HepG2 (cell line): ENCODE measurements around the gene GNG7. TPM values are rescaled to one million over a fixed set of nuclear protein-coding genes. Genes with fewer than 3 reads are reported as not detected.

Source experiments
- CENPX ChIP-seq: sonication (generic); formaldehyde crosslinking; IDR thresholded peaks from 2 replicates; pipeline ENCODE4 v1.9.0; 2021; ENCODE audit warnings: mild to moderate bottlenecking, missing genetic modification reagents, moderate library complexity
- FOXA1 ChIP-seq, 2 experiments: fragments of 450-650 bp in 1 of 2; sonication (generic) in 1 of 2; formaldehyde crosslinking in 1 of 2; IDR thresholded peaks; 2 replicates each; pipeline versions ENCODE4 v1.4.0 to v1.6.1; 2016 to 2020; ENCODE audit warnings: missing genetic modification reagents in 1 of 2
- KLF11 ChIP-seq: IDR thresholded peaks from 2 replicates; pipeline ENCODE4 v1.6.1; 2016; ENCODE audit warnings: missing compliant biosample characterization
- MEIS2 ChIP-seq: sonication (generic); formaldehyde crosslinking; IDR thresholded peaks from 2 replicates; pipeline ENCODE4 v1.9.0; 2021; ENCODE audit warnings: mild to moderate bottlenecking, missing genetic modification reagents
- MIER2 ChIP-seq: IDR thresholded peaks from 2 replicates; pipeline ENCODE4 v1.6.1; 2016; ENCODE audit warnings: missing biosample characterization, missing genetic modification reagents
- NFAT5 ChIP-seq: sonication (generic); formaldehyde crosslinking; IDR thresholded peaks from 2 replicates; pipeline ENCODE4 v1.4.0; 2020; ENCODE audit warnings: missing genetic modification reagents
- POLR2AphosphoS5 ChIP-seq: IDR thresholded peaks from 2 replicates; pipeline ENCODE4 v1.6.1; 2012; ENCODE audit warnings: low read depth, low read length
- RXRA ChIP-seq: sonication (generic); formaldehyde crosslinking; IDR thresholded peaks from 2 replicates; pipeline ENCODE4 v1.5.1; 2020; ENCODE audit warnings: missing genetic modification reagents
- SAP130 ChIP-seq: IDR thresholded peaks from 2 replicates; pipeline ENCODE4 v1.6.1; 2016; ENCODE audit warnings: low read depth
- SOX6 ChIP-seq, 2 experiments: fragments of 450-650 bp in 1 of 2; sonication (generic) in 1 of 2; formaldehyde crosslinking in 1 of 2; IDR thresholded peaks; 2 replicates each; pipeline versions ENCODE4 v1.4.0 to v1.6.1; 2017 to 2020; ENCODE audit warnings: antibody characterized with exemption in 1 of 2, mild to moderate bottlenecking in 1 of 2, missing genetic modification reagents in 1 of 2
- TGIF2 ChIP-seq: IDR thresholded peaks from 2 replicates; pipeline ENCODE4 v1.6.1; 2016; ENCODE audit warnings: control low read depth, missing compliant biosample characterization
- TOPORS ChIP-seq: sonication (generic); formaldehyde crosslinking; IDR thresholded peaks from 2 replicates; pipeline ENCODE4 v1.8.0; 2023; ENCODE audit warnings: mild to moderate bottlenecking, missing genetic modification reagents
- ZBTB10 ChIP-seq: sonication (generic); formaldehyde crosslinking; IDR thresholded peaks from 2 replicates; pipeline ENCODE4 v1.4.0; 2020; ENCODE audit warnings: missing genetic modification reagents, borderline replicate concordance
- ZBTB7A ChIP-seq: sonication (generic); formaldehyde crosslinking; IDR thresholded peaks from 2 replicates; pipeline ENCODE4 v1.8.0; 2022; ENCODE audit warnings: mild to moderate bottlenecking, missing genetic modification reagents
- ZNF224 ChIP-seq: sonication (generic); formaldehyde crosslinking; IDR thresholded peaks from 2 replicates; pipeline ENCODE4 v1.5.0; 2020; ENCODE audit warnings: mild to moderate bottlenecking, missing genetic modification reagents
- ZNF337 ChIP-seq: sonication (generic); formaldehyde crosslinking; IDR thresholded peaks from 2 replicates; pipeline ENCODE4 v1.5.1; 2020; ENCODE audit warnings: missing genetic modification reagents, low read depth, mild to moderate bottlenecking, borderline replicate concordance
- ZNF678 ChIP-seq: sonication (generic); formaldehyde crosslinking; IDR thresholded peaks from 2 replicates; pipeline ENCODE4 v1.4.0; 2020; ENCODE audit warnings: mild to moderate bottlenecking, missing genetic modification reagents
- ZNF724P ChIP-seq: sonication (generic); formaldehyde crosslinking; IDR thresholded peaks from 2 replicates; pipeline ENCODE4 v1.8.0; 2022; ENCODE audit warnings: missing genetic modification reagents, borderline replicate concordance
- ZSCAN25 ChIP-seq: sonication (generic); formaldehyde crosslinking; IDR thresholded peaks from 2 replicates; pipeline ENCODE4 v1.8.0; 2022; ENCODE audit warnings: mild to moderate bottlenecking, missing genetic modification reagents
- ZSCAN29 ChIP-seq: sonication (generic); formaldehyde crosslinking; conservative IDR thresholded peaks from 2 replicates; pipeline ENCODE4 v1.4.0; 2020; ENCODE audit warnings: mild to moderate bottlenecking, missing genetic modification reagents
- polyA plus RNA-seq, 8 experiments: library from polyadenylated mRNA; depleted of rRNA in 3 of 8; stranded (reverse) in 7 of 8; unstranded in 1 of 8; fragments of >200 nt; fragmentation: Illumina TruSeq in 4 of 8; extraction: Trizol in 4 of 8; gene quantifications; 2 replicates each; pipeline versions ENCODE4 v1.2.1 to v1.2.3, GENCODE V29; 2011 to 2016; ENCODE audit warnings: low read depth in 4 of 8, missing spikeins in 1 of 8, mixed read lengths in 1 of 8; ENCODE audit not compliant: insufficient read depth in 1 of 8
- total RNA-seq, 5 experiments: library from RNA; depleted of rRNA; stranded (reverse); fragments of >200 nt; fragmentation: Illumina TruSeq; extraction: Trizol; gene quantifications; 2 replicates each; pipeline ENCODE4 v1.2.3, GENCODE V29; 2016; ENCODE audit warnings: low read depth in 1 of 5
- TF ChIP-seq, protein P1 (sequence below): sonication (generic); formaldehyde crosslinking; IDR thresholded peaks from 2 replicates; pipeline ENCODE4 v1.4.0; 2020; ENCODE audit warnings: low read depth, mild to moderate bottlenecking, missing genetic modification reagents

GNG7 gene
- total and polyA plus RNA-seq, 2 of the 13 experiments (the other 11 are each of a cell fraction or from before 2014, with no cell fraction given) = 1.4 to 3.3 TPM

DNA sequence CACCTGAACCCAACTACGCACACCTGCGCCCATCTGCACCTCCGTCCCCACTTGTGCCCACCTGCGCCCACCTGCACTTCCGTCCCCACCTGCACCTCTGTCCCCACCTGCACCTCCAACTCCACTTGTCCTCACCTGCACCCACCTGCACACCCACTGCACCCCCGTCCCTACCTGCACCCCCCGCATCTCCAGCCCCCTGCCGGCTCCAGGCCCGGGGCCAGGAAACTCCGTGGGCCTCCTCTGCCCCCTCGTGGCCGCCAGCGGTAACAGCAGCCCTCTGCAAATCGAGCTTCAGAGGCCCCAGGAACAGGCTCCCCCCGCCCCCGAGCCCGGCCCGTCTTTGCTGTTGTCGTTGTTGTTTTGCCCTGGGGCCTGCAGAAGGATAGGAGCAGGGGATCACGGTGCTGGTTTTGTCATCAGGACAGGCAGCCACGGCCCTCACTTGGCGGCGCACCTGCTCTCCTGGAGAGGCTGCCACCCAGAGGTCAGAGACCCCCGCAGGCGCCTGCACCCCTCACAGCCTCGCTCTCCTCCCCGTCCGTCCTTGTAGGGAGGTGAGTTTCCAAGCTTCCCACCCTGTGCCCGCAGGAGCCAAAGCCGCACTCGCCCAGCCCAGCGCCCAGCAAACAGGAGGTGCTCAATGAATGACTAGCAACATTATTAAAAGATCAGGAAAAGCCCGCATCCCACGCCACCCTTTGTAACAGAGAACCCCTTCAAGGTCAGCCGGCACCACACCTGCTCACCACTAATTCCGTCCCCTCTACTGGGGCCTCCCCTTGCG is 65.4 kb downstream of the GNG7 start (continued):
- no peak for TF ChIP-seq ZSCAN25 (CRISPR knock-in tag)
- no peak for TF ChIP-seq CENPX
- no peak for TF ChIP-seq ZBTB10 (CRISPR knock-in tag)
- TF ChIP-seq FOXA1 (IDR thresholded peaks at IDR 0.05) = no peak
- TF ChIP-seq FOXA1 (CRISPR knock-in tag; IDR thresholded peaks at IDR 0.05) = no peak
- 0 out of 2 replicates have a peak, but pooled peaks have one; percentile 18 for TF ChIP-seq TGIF2 (CRISPR knock-in tag)
- peak; percentile 32; the same call in 1 of the 2 replicates for TF ChIP-seq SAP130 (CRISPR knock-in tag)
- TF ChIP-seq NFAT5 (CRISPR knock-in tag) = no peak
- TF ChIP-seq SOX6 (IDR thresholded peaks at IDR 0.05) = no peak
- no peak; the same call in 1 of the 2 replicates for TF ChIP-seq SOX6 (CRISPR knock-in tag; IDR thresholded peaks at IDR 0.05)
- TF ChIP-seq, protein P1, sequence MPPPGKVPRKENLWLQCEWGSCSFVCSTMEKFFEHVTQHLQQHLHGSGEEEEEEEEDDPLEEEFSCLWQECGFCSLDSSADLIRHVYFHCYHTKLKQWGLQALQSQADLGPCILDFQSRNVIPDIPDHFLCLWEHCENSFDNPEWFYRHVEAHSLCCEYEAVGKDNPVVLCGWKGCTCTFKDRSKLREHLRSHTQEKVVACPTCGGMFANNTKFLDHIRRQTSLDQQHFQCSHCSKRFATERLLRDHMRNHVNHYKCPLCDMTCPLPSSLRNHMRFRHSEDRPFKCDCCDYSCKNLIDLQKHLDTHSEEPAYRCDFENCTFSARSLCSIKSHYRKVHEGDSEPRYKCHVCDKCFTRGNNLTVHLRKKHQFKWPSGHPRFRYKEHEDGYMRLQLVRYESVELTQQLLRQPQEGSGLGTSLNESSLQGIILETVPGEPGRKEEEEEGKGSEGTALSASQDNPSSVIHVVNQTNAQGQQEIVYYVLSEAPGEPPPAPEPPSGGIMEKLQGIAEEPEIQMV (CRISPR knock-in tag) = no peak
- TF ChIP-seq RXRA (CRISPR knock-in tag) = no peak
- no peak for TF ChIP-seq MEIS2 (CRISPR knock-in tag)
- TF ChIP-seq ZSCAN29 = no peak
- TF ChIP-seq TOPORS = no peak
- no peak for TF ChIP-seq ZNF678 (CRISPR knock-in tag)
- peak; percentile 41; the same call in 1 of the 2 replicates for TF ChIP-seq ZBTB7A (CRISPR knock-in tag)
- TF ChIP-seq POLR2AphosphoS5 = no peak
- TF ChIP-seq KLF11 = no peak
- no peak for TF ChIP-seq ZNF224 (CRISPR knock-in tag)
- TF ChIP-seq ZNF337 (CRISPR knock-in tag) = no peak
- TF ChIP-seq MIER2 (CRISPR knock-in tag) = no peak
- no peak for TF ChIP-seq ZNF724P (CRISPR knock-in tag)
